Liver (tissue), 9 donors: Measurements from ENCODE around the gene CLASRP. TPM values are rescaled to one million over a fixed set of nuclear protein-coding genes. Genes with fewer than 3 reads are reported as not detected.

Source experiments
- DNase-seq: peaks from one replicate; pipeline ENCODE4 v3.0.0-alpha.2; 2017; ENCODE audit warnings: low spot score
- H3K27ac ChIP-seq, 2 donors: one replicate each; pipeline ENCODE4 v1.7.0; 2013; ENCODE audit warnings: inconsistent platforms in 2 of 2, low read length in 2 of 2, control low read depth in 1 of 2, low read depth in 1 of 2, mild to moderate bottlenecking in 1 of 2
- H3K27me3 ChIP-seq, 4 donors: one replicate each; pipeline versions ENCODE4 v1.6.1 to v1.7.0; 2013; ENCODE audit warnings: low read length in 3 of 4, inconsistent platforms in 1 of 4, mild to moderate bottlenecking in 1 of 4, moderate library complexity in 1 of 4; ENCODE audit not compliant: control insufficient read depth in 4 of 4, insufficient read depth in 4 of 4
- H3K36me3 ChIP-seq, 4 donors: one replicate each; pipeline versions ENCODE4 v1.6.1 to v1.7.0; 2013; ENCODE audit warnings: low read length in 3 of 4, mild to moderate bottlenecking in 3 of 4, low read depth in 1 of 4, moderate library complexity in 1 of 4; ENCODE audit not compliant: control insufficient read depth in 4 of 4, insufficient read depth in 3 of 4
- H3K4me1 ChIP-seq, 4 donors: one replicate each; pipeline versions ENCODE4 v1.6.1 to v1.7.0; 2013; ENCODE audit warnings: low read length in 3 of 4, mild to moderate bottlenecking in 3 of 4, moderate library complexity in 1 of 4; ENCODE audit not compliant: control insufficient read depth in 4 of 4, insufficient read depth in 4 of 4
- H3K4me3 ChIP-seq, 3 donors: one replicate each; pipeline versions ENCODE4 v1.6.1 to v1.7.0; 2013; ENCODE audit warnings: low read length in 3 of 3, control low read depth in 1 of 3, low read depth in 1 of 3, mild to moderate bottlenecking in 1 of 3
- H3K9ac ChIP-seq, 2 donors: one replicate each; pipeline ENCODE4 v1.7.0; 2013; ENCODE audit warnings: low read length in 2 of 2, mild to moderate bottlenecking in 2 of 2, moderate library complexity in 2 of 2, control low read depth in 1 of 2, low read depth in 1 of 2
- H3K9me3 ChIP-seq, 4 donors: one replicate each; pipeline versions ENCODE4 v1.6.1 to v1.7.0; 2013; ENCODE audit warnings: low read length in 3 of 4; ENCODE audit not compliant: control insufficient read depth in 4 of 4
- EGR1 ChIP-seq, 2 donors: IDR thresholded peaks; 2 replicates each; pipeline ENCODE4 v1.6.1; 2016 to 2018; ENCODE audit warnings: antibody characterized with exemption in 2 of 2, low read depth in 2 of 2
- FOXA1 ChIP-seq: IDR thresholded peaks from 2 replicates; pipeline ENCODE4 v1.6.1; 2016; ENCODE audit warnings: antibody characterized with exemption
- FOXA2 ChIP-seq: IDR thresholded peaks from 2 replicates; pipeline ENCODE4 v1.6.1; 2016; ENCODE audit warnings: antibody characterized with exemption
- GABPA ChIP-seq, 2 donors: IDR thresholded peaks in 1 of 2; conservative IDR thresholded peaks in 1 of 2; 2 replicates each; pipeline ENCODE4 v1.6.1; 2016; ENCODE audit warnings: antibody characterized with exemption in 2 of 2, mild to moderate bottlenecking in 1 of 2, moderate library complexity in 1 of 2
- HNF4G ChIP-seq: IDR thresholded peaks from 2 replicates; pipeline ENCODE4 v1.6.1; 2016; ENCODE audit warnings: antibody characterized with exemption
- JUND ChIP-seq, 2 donors: IDR thresholded peaks; 2 replicates each; pipeline ENCODE4 v1.6.1; 2016; ENCODE audit warnings: antibody characterized with exemption in 2 of 2
- NR2F2 ChIP-seq: IDR thresholded peaks from 2 replicates; pipeline ENCODE4 v1.6.1; 2016; ENCODE audit warnings: antibody characterized with exemption
- RXRA ChIP-seq, 2 donors: IDR thresholded peaks; 2 replicates each; pipeline ENCODE4 v1.6.1; 2017 to 2018; ENCODE audit warnings: antibody characterized with exemption in 2 of 2, mild to moderate bottlenecking in 1 of 2
- SP1 ChIP-seq: IDR thresholded peaks from 2 replicates; pipeline ENCODE4 v1.6.1; 2018; ENCODE audit warnings: antibody characterized with exemption, mild to moderate bottlenecking
- TAF1 ChIP-seq: conservative IDR thresholded peaks from 2 replicates; pipeline ENCODE4 v1.6.1; 2016; ENCODE audit warnings: antibody characterized with exemption, mild to moderate bottlenecking
- YY1 ChIP-seq: IDR thresholded peaks from 2 replicates; pipeline ENCODE4 v1.6.1; 2016; ENCODE audit warnings: antibody characterized with exemption, mild to moderate bottlenecking
- WGBS: extraction: QIAGEN DNeasy Blood & Tissue Kit; methylation state at CpG from one replicate; pipeline ENCODE4 v1.1.7; 2013; 5-methylcytosine and 5-hydroxymethylcytosine counted together
- polyA plus RNA-seq, 2 donors: library from polyadenylated mRNA; stranded (reverse) in 1 of 2; unstranded in 1 of 2; fragments of 200-250 nt in 1 of 2; fragments of >200 nt in 1 of 2; fragmentation: Nextera tagmentation in 1 of 2; extraction: Ambion mirVana in 1 of 2; gene quantifications; one replicate each; pipeline versions ENCODE4 v1.2.1 to v1.2.3, GENCODE V29; 2013 to 2015
- total RNA-seq, 2 donors: library from RNA; depleted of rRNA; stranded (reverse); fragments of >200 nt; gene quantifications; one replicate each; pipeline ENCODE4 v1.2.3, GENCODE V29; 2014
- TF ChIP-seq, protein P1 (sequence below): IDR thresholded peaks from 2 replicates; pipeline ENCODE4 v1.6.1; 2016; ENCODE audit warnings: antibody characterized with exemption
- TF ChIP-seq, protein P2 (sequence below): fragments of 150-350 bp; IDR thresholded peaks from 2 replicates; pipeline ENCODE4 v1.5.1; 2017; ENCODE audit warnings: improper control_type of control experiment, low read depth, low read length; ENCODE audit not compliant: missing input control
- TF ChIP-seq, protein P3 (sequence below): IDR thresholded peaks from 2 replicates; pipeline ENCODE4 v1.6.1; 2016; ENCODE audit warnings: antibody characterized with exemption
- TF ChIP-seq, protein P4 (sequence below): IDR thresholded peaks from 2 replicates; pipeline ENCODE4 v1.6.1; 2016; ENCODE audit warnings: antibody characterized with exemption
- TF ChIP-seq, protein P5 (sequence below): IDR thresholded peaks from 2 replicates; pipeline ENCODE4 v1.6.1; 2016; ENCODE audit warnings: antibody characterized with exemption, mild to moderate bottlenecking
- donor health status: healthy.
- donor health status: healthy.
- donor health status: healthy.
- donor health status: healthy.
- donor health status: healthy.

The CLASRP gene
- total and polyA plus RNA-seq, 4 donors: 9.0 to 44.3 (median 12.8) TPM

DNA sequence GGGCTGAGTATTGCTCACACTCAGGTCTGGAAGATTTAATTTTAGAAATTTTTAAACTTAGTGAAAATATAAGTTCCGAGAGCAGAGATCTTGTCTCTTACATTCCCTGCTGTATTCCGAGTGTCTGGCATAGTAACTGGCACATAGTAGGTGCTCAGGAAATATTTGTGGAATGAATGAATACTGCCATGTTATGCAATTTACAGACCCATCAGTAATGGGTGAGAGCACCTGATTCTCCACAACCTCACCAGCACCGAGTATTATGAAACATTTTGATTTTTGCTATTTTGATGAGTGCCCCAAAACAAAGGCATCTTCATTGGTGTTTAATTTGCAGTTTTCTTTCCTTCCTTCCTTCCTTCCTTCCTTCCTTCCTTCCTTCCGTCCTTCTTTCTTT lies 15.8 kb upstream of the CLASRP start:
- H3K4me1 ChIP-seq: peaks cover 0 to 2% (median 1%) of the 10 kb centered on the region in 4 donors
- no peaks in the 10 kb centered on the region for H3K27me3 ChIP-seq
- no peak for DNase-seq
- no peak overlapping the region for H3K9ac ChIP-seq
- no peak overlapping the region for H3K27ac ChIP-seq
- H3K4me3 ChIP-seq: no peak overlapping the region
- WGBS: 86% methylated on average over 4 of the region's 4 CpGs
- H3K36me3 ChIP-seq: peaks cover 0 to 4% (median 0%) of the 10 kb centered on the region in 4 donors
- H3K9me3 ChIP-seq: no peaks in the 10 kb centered on the region
- TF ChIP-seq FOXA2 (no peak), TAF1 (no peak), FOXA1 (no peak), NR2F2 (no peak)

DNA sequence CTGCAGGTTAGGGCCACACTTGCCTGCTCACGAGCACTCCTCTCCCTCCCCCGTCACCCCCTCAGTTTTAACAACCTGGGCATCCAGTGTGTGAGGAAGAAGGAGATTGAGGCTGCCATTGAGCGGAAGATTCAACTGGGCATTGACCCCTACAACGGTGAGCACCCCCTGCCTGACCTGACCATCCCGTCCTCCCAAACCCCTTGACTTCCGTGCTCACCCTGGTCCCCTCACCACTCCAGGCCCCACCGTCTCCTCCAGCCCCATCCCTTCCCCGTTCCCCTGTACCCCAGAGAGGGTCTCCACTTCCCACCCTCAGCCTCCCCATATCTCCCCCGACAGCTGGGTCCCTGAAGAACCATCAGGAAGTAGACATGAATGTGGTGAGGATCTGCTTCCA lies 13.6 kb upstream of the CLASRP start:
- Histone ChIP-seq H3K27me3 (no peaks in the 10 kb centered on the region), H3K9me3 (no peaks in the 10 kb centered on the region), H3K9ac (no peak overlapping the region), H3K27ac (no peak overlapping the region), H3K36me3 (peaks cover 0 to 10% (median 5%) of the 10 kb centered on the region in 4 donors), H3K4me3 (no peak overlapping the region), H3K4me1 (peaks cover 0 to under 1% (median 0%) of the 10 kb centered on the region in 4 donors)
- TF ChIP-seq SP1 (no peak), GABPA (IDR thresholded peaks at IDR 0.05 in 1 of 2, conservative IDR thresholded peaks at IDR 0.05 in 1 of 2) (no peak), EGR1 (IDR thresholded peaks at IDR 0.05; ENCODE audit: low read depth in 2 of 2) (no peak), FOXA1 (no peak), RXRA (IDR thresholded peaks at IDR 0.05) (no peak), JUND (IDR thresholded peaks at IDR 0.05) (no peak), HNF4G (no peak), TAF1 (no peak)
- TF ChIP-seq, protein P1, sequence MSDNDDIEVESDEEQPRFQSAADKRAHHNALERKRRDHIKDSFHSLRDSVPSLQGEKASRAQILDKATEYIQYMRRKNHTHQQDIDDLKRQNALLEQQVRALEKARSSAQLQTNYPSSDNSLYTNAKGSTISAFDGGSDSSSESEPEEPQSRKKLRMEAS: no peak
- TF ChIP-seq, protein P2, sequence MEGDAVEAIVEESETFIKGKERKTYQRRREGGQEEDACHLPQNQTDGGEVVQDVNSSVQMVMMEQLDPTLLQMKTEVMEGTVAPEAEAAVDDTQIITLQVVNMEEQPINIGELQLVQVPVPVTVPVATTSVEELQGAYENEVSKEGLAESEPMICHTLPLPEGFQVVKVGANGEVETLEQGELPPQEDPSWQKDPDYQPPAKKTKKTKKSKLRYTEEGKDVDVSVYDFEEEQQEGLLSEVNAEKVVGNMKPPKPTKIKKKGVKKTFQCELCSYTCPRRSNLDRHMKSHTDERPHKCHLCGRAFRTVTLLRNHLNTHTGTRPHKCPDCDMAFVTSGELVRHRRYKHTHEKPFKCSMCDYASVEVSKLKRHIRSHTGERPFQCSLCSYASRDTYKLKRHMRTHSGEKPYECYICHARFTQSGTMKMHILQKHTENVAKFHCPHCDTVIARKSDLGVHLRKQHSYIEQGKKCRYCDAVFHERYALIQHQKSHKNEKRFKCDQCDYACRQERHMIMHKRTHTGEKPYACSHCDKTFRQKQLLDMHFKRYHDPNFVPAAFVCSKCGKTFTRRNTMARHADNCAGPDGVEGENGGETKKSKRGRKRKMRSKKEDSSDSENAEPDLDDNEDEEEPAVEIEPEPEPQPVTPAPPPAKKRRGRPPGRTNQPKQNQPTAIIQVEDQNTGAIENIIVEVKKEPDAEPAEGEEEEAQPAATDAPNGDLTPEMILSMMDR: no peak
- TF ChIP-seq, protein P3, sequence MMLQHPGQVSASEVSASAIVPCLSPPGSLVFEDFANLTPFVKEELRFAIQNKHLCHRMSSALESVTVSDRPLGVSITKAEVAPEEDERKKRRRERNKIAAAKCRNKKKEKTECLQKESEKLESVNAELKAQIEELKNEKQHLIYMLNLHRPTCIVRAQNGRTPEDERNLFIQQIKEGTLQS: no peak
- 97% methylated on average over 9 of the region's 9 CpGs for WGBS
- no peak for DNase-seq

DNA sequence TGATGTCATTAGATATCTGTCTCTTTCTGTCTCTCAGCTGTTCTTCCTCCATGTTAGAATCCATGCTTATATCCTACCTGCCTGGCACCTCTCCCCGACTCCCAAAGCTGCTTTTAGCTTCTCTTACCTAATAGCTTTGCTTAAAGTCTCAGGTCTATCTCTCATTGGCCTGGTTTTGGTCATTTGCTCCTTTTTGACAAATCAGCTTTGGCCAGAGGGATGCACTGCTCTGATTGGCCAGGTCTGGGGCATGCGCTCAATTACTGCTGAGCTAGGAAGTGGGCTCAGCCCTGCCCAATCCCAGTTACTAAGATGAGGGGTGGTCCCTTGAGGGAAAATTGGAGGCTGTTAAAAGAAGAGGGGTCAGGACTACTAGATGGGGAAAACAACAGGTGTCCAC lies 11.5 kb upstream of the CLASRP start:
- no peak overlapping the region for H3K9ac ChIP-seq
- no peak overlapping the region for H3K27ac ChIP-seq
- no peaks in the 10 kb centered on the region for H3K4me1 ChIP-seq
- H3K4me3 ChIP-seq: no peak overlapping the region
- peaks cover 0 to 12% (median 11%) of the 10 kb centered on the region in 4 donors for H3K36me3 ChIP-seq
- H3K9me3 ChIP-seq: no peaks in the 10 kb centered on the region
- no peak for DNase-seq
- WGBS: 97% methylated on average over 2 of the region's 2 CpGs
- no peaks in the 10 kb centered on the region for H3K27me3 ChIP-seq
- TF ChIP-seq TAF1 (no peak), RXRA (IDR thresholded peaks at IDR 0.05) (no peak), EGR1 (IDR thresholded peaks at IDR 0.05; ENCODE audit: low read depth in 2 of 2) (no peak), HNF4G (no peak), JUND (IDR thresholded peaks at IDR 0.05) (no peak), YY1 (no peak), NR2F2 (no peak), SP1 (no peak), FOXA1 (no peak)
- TF ChIP-seq, protein P3: no peak
- TF ChIP-seq, protein P4, sequence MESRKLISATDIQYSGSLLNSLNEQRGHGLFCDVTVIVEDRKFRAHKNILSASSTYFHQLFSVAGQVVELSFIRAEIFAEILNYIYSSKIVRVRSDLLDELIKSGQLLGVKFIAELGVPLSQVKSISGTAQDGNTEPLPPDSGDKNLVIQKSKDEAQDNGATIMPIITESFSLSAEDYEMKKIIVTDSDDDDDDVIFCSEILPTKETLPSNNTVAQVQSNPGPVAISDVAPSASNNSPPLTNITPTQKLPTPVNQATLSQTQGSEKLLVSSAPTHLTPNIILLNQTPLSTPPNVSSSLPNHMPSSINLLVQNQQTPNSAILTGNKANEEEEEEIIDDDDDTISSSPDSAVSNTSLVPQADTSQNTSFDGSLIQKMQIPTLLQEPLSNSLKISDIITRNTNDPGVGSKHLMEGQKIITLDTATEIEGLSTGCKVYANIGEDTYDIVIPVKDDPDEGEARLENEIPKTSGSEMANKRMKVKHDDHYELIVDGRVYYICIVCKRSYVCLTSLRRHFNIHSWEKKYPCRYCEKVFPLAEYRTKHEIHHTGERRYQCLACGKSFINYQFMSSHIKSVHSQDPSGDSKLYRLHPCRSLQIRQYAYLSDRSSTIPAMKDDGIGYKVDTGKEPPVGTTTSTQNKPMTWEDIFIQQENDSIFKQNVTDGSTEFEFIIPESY: no peak
- TF ChIP-seq, protein P5, sequence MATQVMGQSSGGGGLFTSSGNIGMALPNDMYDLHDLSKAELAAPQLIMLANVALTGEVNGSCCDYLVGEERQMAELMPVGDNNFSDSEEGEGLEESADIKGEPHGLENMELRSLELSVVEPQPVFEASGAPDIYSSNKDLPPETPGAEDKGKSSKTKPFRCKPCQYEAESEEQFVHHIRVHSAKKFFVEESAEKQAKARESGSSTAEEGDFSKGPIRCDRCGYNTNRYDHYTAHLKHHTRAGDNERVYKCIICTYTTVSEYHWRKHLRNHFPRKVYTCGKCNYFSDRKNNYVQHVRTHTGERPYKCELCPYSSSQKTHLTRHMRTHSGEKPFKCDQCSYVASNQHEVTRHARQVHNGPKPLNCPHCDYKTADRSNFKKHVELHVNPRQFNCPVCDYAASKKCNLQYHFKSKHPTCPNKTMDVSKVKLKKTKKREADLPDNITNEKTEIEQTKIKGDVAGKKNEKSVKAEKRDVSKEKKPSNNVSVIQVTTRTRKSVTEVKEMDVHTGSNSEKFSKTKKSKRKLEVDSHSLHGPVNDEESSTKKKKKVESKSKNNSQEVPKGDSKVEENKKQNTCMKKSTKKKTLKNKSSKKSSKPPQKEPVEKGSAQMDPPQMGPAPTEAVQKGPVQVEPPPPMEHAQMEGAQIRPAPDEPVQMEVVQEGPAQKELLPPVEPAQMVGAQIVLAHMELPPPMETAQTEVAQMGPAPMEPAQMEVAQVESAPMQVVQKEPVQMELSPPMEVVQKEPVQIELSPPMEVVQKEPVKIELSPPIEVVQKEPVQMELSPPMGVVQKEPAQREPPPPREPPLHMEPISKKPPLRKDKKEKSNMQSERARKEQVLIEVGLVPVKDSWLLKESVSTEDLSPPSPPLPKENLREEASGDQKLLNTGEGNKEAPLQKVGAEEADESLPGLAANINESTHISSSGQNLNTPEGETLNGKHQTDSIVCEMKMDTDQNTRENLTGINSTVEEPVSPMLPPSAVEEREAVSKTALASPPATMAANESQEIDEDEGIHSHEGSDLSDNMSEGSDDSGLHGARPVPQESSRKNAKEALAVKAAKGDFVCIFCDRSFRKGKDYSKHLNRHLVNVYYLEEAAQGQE: no peak
- TF ChIP-seq, protein P1: no peak
- TF ChIP-seq, protein P2: no peak
